BE2C (cell line): Measurements from ENCODE around the gene NCS1.

Source experiments
- DNase-seq: peaks from one replicate; pipeline ENCODE4 v3.0.0-alpha.2; 2020
- H3K27me3 ChIP-seq: fragments of 250-450 bp; sonication (Bioruptor Pico); 2 replicates; pipeline ENCODE4 v1.5.1; 2020; ENCODE audit warnings: mild to moderate bottlenecking
- H3K36me3 ChIP-seq: fragments of 250-450 bp; sonication (Bioruptor Pico); 2 replicates; pipeline ENCODE4 v1.5.1; 2020; ENCODE audit warnings: mild to moderate bottlenecking
- H3K4me1 ChIP-seq: fragments of 250-450 bp; sonication (Bioruptor Pico); 2 replicates; pipeline ENCODE4 v1.5.1; 2020
- H3K4me3 ChIP-seq: 2 replicates; pipeline ENCODE4 v1.5.1; 2011; ENCODE audit warnings: low read depth, low read length
- H3K9me3 ChIP-seq: fragments of 250-450 bp; sonication (Bioruptor Pico); 2 replicates; pipeline ENCODE4 v1.5.1; 2020
- TF ChIP-seq, protein P1 (sequence below): IDR thresholded peaks from 2 replicates; pipeline ENCODE4 v1.5.1; 2012; ENCODE audit warnings: mild to moderate bottlenecking, low read depth, low read length

Gene NCS1

DNA sequence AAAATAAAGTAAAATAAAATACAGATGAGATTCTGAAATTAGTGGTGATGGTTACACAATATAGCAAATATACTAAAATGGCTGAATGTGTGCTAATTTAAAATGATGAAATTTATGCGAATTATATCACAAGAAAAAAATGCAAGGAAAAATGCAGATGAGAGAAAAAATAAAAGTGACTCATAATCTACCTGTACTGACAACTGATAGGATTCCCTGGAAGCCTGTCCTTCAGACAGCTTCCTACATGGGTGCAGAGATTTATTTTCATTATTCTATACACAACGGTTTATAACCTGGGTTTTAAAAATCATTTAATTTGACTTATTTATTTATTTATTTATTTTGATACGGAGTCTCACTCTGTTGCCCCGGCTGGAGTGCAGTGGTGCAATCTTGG, 5.8 kb upstream of the NCS1 start:
- Histone ChIP-seq H3K4me3 (no peak overlapping the region), H3K36me3 (no peaks in the 10 kb centered on the region), H3K27me3 (no peaks in the 10 kb centered on the region), H3K4me1 (peaks cover 2% of the 10 kb centered on the region), H3K9me3 (no peaks in the 10 kb centered on the region)
- DNase-seq = no peak
- TF ChIP-seq, protein P1, sequence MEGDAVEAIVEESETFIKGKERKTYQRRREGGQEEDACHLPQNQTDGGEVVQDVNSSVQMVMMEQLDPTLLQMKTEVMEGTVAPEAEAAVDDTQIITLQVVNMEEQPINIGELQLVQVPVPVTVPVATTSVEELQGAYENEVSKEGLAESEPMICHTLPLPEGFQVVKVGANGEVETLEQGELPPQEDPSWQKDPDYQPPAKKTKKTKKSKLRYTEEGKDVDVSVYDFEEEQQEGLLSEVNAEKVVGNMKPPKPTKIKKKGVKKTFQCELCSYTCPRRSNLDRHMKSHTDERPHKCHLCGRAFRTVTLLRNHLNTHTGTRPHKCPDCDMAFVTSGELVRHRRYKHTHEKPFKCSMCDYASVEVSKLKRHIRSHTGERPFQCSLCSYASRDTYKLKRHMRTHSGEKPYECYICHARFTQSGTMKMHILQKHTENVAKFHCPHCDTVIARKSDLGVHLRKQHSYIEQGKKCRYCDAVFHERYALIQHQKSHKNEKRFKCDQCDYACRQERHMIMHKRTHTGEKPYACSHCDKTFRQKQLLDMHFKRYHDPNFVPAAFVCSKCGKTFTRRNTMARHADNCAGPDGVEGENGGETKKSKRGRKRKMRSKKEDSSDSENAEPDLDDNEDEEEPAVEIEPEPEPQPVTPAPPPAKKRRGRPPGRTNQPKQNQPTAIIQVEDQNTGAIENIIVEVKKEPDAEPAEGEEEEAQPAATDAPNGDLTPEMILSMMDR = no peak

DNA sequence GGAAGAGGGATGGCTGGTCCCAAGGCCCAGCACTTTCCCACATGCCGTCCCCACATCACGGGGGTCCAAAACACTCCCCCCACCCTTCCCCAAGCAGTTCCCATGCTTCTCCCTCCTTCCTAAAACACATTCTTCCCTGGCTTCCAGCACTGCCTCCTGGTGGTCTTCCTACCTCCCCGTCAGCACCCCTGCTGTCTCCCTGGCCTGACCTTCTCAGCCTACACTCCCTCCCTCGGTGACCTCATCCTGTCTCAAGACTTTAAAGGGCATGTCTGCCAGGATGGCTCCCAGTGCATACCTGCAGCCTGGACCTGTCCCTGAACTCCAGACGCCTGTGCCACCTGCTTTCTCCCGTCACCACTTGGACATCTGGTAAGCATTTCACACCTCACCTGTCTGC, 4.3 kb upstream of the NCS1 start:
- no peaks in the 10 kb centered on the region; the same call in 1 of the 2 replicates for H3K9me3 ChIP-seq
- TF ChIP-seq, protein P1 = peak; percentile 40
- H3K4me1 ChIP-seq = peaks cover 6% of the 10 kb centered on the region
- no peak for DNase-seq
- H3K4me3 ChIP-seq = no peak overlapping the region
- H3K36me3 ChIP-seq = no peaks in the 10 kb centered on the region
- no peaks in the 10 kb centered on the region for H3K27me3 ChIP-seq

DNA sequence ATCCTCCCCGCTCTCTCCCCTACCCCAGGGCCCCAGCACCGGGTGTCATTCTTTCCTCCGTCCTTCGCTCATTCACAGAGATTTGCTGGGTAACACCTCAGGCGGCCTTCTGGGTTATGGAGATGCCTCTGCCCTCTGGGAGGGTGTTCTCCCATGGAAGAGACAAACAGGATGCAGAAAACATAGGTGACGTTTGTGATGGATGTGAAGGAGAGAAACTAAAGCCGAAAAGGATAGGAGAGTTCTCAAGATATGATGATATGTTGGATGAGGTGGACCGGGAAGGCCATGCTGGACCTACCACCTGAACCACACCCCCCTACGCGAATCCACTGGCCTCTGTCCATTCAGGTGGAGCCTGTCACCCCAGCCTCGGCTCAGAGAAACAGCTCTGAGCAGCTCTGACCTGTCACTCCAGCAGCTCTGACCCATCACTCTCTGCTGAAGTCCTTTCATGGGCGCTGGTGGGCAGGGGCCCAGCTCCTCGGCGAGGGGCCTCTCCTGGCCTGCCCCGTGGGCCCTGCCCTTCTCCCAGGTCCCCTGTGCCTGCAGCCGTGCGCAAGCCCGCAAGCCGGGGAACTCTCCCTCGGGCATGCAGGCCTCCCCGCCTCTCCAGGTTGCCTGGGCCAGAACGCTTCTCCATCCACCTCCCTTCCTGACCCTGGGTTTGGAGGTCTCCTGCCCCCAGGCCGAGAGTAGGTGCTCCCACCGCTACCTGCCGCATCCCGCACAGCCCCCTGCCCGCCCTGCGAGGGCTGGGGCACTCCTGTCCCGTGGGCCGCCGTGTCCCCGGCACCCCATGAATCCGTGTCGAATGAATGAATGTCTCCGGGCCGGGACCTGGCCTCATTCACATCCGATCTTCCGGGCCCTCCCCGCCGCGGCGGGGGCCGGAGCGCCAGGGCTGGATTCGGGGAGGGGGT, 717 bp upstream of the NCS1 start:
- TF ChIP-seq, protein P1 = no peak
- H3K4me1 ChIP-seq = peaks cover 9% of the 10 kb centered on the region
- peaks cover 25% of the 10 kb centered on the region for H3K36me3 ChIP-seq
- no peaks in the 10 kb centered on the region for H3K27me3 ChIP-seq
- no peaks in the 10 kb centered on the region; the same call in 1 of the 2 replicates for H3K9me3 ChIP-seq
- DNase-seq = no peak
- peak overlapping the region; percentile 51 for H3K4me3 ChIP-seq

DNA sequence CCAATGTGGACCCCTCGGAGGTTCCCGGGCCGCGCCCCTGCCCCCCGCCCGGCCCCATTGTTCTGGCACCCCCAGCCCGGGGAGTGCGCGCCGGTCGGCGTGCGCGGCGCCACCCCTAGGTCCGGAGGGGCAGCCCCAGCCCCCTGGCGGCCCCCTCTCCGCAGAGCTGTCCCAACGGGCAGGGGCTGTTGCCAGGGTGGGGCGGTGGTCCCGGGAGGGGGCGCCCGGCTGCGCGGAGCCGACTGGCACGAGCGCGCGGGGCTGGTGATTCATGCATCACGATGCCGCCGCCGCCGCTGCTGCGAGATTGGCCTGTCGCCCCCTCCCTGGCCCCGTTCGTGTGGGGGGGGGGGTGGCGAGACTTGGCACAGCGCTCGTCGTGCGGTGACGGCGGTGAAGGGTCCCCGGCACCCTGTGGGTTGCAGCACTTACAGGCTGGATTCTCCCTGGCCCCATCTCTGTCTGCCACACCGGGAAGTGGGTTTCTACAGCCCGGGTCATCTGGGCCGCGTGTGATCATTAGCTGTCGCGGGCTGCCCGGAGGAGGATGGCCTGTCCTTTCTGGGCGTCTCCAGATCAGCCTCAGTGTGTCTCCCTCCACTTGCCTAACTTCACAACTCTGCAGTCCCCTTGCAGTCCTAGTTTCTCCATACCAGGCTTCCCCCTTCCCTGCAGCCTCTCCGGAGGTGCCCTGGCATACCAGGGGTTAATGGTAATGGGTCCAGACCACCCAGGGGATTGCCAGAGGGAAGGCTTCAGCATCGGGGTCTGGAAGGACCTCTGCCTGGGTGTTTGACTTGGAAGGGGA, 858 bp downstream of the NCS1 start:
- H3K27me3 ChIP-seq = no peaks in the 10 kb centered on the region
- no peaks in the 10 kb centered on the region; the same call in 1 of the 2 replicates for H3K9me3 ChIP-seq
- TF ChIP-seq, protein P1 = no peak
- H3K36me3 ChIP-seq = peaks cover 38% of the 10 kb centered on the region
- H3K4me3 ChIP-seq = peak overlapping the region; percentile 89
- H3K4me1 ChIP-seq = peaks cover 9% of the 10 kb centered on the region
- DNase-seq = peak; percentile 66

DNA sequence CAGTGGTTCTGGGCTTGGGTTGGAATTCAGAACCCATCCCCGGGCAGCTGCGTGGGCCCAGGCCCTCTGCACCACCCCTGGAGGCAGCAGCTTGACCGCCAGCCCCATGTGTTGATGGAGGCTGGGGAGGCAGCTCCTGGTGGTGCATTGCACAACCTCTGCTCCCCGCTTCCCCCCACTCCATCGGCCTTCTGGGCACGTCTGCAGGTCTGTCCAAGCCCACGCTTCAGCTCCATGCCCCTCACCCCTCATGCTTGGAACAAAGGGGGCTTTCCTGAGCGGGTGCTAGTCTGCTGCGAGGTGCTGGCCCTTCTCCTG, 1.4 kb downstream of the NCS1 start:
- H3K9me3 ChIP-seq = no peaks in the 10 kb centered on the region; the same call in 1 of the 2 replicates
- DNase-seq = no peak
- TF ChIP-seq, protein P1 = no peak
- H3K27me3 ChIP-seq = no peaks in the 10 kb centered on the region
- H3K36me3 ChIP-seq = peaks cover 38% of the 10 kb centered on the region
- H3K4me3 ChIP-seq = peak overlapping the region; percentile 89
- peaks cover 9% of the 10 kb centered on the region for H3K4me1 ChIP-seq
